NCI-H526 treated with DMSO at 0.1 percent for 48 hours (cell line): Measurements from ENCODE around the gene RPS15.

Experiments
- DNase-seq: peaks from one replicate; lab custom pipeline; 2025; lab: John Stamatoyannopoulos, UW

RPS15 gene

DNA sequence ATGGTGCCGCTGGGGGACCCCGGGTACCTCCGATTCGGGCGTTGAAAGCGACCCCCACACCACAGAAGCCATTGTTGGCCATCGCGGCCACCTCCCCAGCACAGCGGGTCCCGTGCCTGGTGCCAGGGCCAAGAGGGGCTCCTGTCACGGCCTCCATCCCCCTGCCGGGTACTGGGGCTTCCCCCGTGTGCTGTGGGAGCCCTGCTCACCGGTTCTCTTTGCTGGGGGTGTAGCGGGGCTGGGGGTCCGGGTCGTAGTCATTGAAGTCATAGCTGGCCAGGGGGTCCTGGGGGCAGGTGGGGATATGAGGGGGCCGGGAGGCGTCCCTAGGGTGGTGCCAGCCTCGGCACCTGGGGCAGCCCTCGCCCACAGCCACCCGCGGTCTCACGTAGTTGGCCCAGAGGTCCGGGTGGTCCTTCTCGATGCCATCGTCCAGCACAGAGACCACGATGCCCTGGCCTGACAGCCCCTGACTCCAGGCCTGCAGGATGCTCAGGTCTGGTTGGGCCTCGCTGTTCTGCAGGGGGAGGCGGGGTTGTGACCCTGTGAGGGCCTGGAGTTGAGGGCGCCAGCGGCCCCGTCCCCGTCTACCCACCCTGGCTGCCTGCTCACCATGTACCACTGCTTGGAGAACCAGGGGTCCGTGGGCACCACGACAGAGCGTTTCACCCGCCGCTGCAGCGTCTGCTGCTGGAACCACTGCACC, 49.5 kb downstream of the RPS15 start:
- DNase-seq = no peak

- no peak for DNase-seq
These were observed 50.0 kb downstream of the RPS15 start for GRCh38 chr19:1488282-1488601.

DNA sequence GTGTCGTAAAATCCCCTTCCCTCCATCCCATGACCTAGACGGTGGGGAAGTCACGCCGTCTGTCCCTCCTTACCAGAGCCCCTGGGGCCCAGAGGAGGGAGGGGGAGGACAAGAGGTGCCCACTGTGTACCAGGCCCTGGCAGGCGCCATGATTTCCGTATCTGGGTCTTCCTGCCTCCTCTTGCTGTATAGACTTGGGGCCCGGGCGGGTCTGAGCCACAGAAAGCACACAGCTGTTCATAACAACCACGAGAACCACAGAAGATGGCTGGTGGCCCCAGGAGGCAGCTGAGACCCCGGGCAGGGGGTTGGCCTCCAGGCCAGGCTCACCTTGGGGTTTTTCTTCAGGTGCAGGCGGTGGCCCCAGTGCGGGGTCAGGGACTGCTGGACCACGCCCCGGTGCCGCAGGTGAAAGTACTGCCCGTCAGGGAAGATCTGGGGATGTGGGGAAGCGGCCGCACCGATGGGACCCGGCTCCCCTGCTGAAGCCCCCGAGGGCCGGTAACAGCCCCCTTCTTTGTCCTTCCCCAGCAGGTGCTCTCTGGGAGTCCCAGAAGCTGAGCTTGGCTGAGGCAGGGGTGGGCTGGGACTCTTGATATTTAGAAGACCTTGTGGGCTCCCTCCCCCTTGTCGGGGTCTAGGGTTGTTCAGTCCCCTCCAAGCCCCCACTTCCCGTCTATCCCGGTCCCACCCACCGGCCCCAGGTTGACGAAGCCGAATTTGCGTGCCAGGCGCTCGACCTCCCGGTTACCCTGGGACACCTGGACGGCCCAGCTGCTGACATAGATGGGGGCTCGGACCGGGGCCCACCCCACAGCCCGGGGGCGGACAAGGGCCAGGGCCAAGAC, 51.5 kb downstream of the RPS15 start:
- DNase-seq = no peak
